HL-60 (cell line): ENCODE measurements around the gene CNIH3.

Experiments used
- DNase-seq, 2 experiments: peaks; one replicate each; pipeline ENCODE4 v3.0.0-alpha.2; 2010 to 2020; ENCODE audit warnings: low read depth in 1 of 2, low spot score in 1 of 2
- H3K27ac ChIP-seq: fragments of 250-450 bp; sonication (Bioruptor Pico); replicated peaks from 2 replicates; pipeline ENCODE4 v1.5.1; 2020; ENCODE audit warnings: mild to moderate bottlenecking, moderate library complexity
- H3K27me3 ChIP-seq: fragments of 250-450 bp; sonication (Bioruptor Pico); 2 replicates; pipeline ENCODE4 v1.5.1; 2021; ENCODE audit warnings: mild to moderate bottlenecking, moderate library complexity; ENCODE audit not compliant: insufficient read depth, poor library complexity, severe bottlenecking
- H3K4me3 ChIP-seq: replicated peaks from 2 replicates; pipeline ENCODE4 v1.5.1; 2011; ENCODE audit warnings: mild to moderate bottlenecking, control low read depth, low read length; ENCODE audit not compliant: insufficient read depth
- GABPA ChIP-seq: IDR thresholded peaks from 2 replicates; pipeline ENCODE4 v1.6.1; 2012; ENCODE audit warnings: low read depth
- POLR2AphosphoS5 ChIP-seq: IDR thresholded peaks from 2 replicates; pipeline ENCODE4 v1.6.1; 2012; ENCODE audit warnings: low read depth
- SPI1 ChIP-seq: IDR thresholded peaks from 2 replicates; pipeline ENCODE4 v1.6.1; 2012; ENCODE audit warnings: low read depth, mild to moderate bottlenecking, borderline replicate concordance
- TF ChIP-seq, protein P1 (sequence below): IDR thresholded peaks from one replicate; pipeline ENCODE4 v1.5.1; 2011; ENCODE audit warnings: low read length, control low read depth, inconsistent platforms; ENCODE audit not compliant: insufficient read depth
- TF ChIP-seq, protein P2 (sequence below): IDR thresholded peaks from 2 replicates; pipeline ENCODE4 v1.6.1; 2012; ENCODE audit warnings: low read depth; ENCODE audit not compliant: insufficient replicate concordance

CNIH3 gene

DNA sequence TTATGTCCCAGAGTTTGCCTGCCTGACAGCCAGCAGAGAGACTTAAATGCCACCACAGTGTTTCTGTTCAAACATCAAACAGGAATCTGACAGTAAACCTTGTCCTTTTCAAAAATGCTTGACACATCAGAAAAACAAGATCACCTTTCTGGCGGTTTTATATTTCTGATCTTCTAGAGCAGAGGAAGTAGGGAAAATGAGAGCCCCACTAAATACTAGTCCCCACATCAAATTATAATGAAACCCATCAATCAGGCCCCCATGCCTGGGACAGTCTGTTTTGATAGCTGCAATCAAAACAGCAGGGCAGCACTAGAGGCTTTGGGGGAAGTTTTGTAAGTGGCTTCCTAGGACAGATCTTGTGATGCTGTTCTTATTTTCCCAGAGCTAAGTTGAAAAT lies 129.3 kb downstream of the CNIH3 start:
- Histone ChIP-seq H3K27ac (no peak overlapping the region), H3K4me3 (no peak overlapping the region), H3K27me3 (no peaks in the 10 kb centered on the region)
- no peak for TF ChIP-seq POLR2AphosphoS5
- DNase-seq: no peak

DNA sequence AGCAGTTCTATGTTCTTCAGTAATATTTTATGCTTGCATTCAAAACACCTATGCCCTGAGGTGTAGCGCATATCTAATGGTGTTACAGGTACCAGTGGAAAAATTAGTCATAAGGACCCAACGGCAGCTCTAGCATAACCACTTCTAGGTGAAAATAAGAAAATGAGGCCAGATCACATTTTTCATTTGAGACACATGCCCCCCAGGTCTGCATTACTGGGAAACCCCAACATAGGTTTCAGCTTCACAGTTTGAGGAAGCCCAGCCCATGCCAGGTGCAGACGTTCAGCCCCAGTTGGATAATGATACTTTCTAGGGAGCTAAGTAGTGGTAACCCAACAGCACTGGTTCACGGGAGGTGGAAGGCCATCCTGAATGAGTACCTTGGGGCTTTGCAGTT lies 129.8 kb downstream of the CNIH3 start:
- no peak for DNase-seq
- Histone ChIP-seq H3K4me3 (no peak overlapping the region), H3K27me3 (no peaks in the 10 kb centered on the region), H3K27ac (no peak overlapping the region)
- TF ChIP-seq, protein P1, sequence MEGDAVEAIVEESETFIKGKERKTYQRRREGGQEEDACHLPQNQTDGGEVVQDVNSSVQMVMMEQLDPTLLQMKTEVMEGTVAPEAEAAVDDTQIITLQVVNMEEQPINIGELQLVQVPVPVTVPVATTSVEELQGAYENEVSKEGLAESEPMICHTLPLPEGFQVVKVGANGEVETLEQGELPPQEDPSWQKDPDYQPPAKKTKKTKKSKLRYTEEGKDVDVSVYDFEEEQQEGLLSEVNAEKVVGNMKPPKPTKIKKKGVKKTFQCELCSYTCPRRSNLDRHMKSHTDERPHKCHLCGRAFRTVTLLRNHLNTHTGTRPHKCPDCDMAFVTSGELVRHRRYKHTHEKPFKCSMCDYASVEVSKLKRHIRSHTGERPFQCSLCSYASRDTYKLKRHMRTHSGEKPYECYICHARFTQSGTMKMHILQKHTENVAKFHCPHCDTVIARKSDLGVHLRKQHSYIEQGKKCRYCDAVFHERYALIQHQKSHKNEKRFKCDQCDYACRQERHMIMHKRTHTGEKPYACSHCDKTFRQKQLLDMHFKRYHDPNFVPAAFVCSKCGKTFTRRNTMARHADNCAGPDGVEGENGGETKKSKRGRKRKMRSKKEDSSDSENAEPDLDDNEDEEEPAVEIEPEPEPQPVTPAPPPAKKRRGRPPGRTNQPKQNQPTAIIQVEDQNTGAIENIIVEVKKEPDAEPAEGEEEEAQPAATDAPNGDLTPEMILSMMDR: no peak
- TF ChIP-seq POLR2AphosphoS5 (no peak), SPI1 (no peak), GABPA (no peak)
- TF ChIP-seq, protein P2, sequence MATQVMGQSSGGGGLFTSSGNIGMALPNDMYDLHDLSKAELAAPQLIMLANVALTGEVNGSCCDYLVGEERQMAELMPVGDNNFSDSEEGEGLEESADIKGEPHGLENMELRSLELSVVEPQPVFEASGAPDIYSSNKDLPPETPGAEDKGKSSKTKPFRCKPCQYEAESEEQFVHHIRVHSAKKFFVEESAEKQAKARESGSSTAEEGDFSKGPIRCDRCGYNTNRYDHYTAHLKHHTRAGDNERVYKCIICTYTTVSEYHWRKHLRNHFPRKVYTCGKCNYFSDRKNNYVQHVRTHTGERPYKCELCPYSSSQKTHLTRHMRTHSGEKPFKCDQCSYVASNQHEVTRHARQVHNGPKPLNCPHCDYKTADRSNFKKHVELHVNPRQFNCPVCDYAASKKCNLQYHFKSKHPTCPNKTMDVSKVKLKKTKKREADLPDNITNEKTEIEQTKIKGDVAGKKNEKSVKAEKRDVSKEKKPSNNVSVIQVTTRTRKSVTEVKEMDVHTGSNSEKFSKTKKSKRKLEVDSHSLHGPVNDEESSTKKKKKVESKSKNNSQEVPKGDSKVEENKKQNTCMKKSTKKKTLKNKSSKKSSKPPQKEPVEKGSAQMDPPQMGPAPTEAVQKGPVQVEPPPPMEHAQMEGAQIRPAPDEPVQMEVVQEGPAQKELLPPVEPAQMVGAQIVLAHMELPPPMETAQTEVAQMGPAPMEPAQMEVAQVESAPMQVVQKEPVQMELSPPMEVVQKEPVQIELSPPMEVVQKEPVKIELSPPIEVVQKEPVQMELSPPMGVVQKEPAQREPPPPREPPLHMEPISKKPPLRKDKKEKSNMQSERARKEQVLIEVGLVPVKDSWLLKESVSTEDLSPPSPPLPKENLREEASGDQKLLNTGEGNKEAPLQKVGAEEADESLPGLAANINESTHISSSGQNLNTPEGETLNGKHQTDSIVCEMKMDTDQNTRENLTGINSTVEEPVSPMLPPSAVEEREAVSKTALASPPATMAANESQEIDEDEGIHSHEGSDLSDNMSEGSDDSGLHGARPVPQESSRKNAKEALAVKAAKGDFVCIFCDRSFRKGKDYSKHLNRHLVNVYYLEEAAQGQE: no peak

DNA sequence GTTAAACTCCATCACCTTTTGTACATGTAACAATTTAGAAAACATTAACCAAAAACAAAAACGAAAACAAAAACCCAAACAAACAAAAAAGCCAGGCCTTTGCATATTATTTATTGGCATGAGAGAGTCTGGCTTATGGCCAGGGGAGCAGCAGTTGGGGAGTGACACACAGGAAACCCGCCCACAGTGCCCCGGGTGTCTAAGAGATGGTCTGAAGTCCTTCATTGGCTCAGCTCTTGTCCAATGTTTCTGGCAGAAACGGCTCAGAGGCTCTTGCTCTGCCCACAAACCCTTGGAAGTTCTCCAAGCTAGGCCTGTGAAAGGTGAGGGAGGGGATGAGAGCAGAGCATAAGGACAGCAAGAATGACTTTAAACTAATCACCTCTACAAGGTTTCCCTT lies 131.5 kb downstream of the CNIH3 start:
- no peaks in the 10 kb centered on the region for H3K27me3 ChIP-seq
- peak in 1 of 2 experiments; percentile 70 for DNase-seq
- no peak overlapping the region for H3K4me3 ChIP-seq
- TF ChIP-seq POLR2AphosphoS5 (no peak), SPI1 (no peak), GABPA (no peak)
- TF ChIP-seq, protein P1: no peak
- TF ChIP-seq, protein P2: no peak
- peak overlapping the region; percentile 27; the same call in 1 of the 2 replicates for H3K27ac ChIP-seq

DNA sequence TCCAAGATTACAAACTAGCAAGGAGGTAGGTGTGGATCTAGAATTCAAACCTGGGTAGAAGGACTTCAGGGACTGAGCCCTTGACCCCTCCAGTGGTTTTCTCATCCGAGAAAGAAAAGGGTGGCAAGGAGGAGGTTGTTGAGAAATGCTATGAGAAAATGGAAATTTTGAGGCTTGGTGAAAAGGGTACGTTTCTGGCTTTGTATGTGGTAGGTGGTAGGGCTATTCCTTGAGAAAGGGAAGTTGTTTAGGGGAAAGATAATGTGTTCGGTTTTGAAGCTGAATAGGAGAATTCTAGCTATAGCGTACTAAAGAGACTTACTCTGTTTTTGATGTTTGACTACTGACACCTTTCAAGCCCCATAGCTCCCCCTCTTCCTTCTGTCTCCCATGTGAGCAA lies 133.8 kb downstream of the CNIH3 start:
- TF ChIP-seq, protein P2: no peak
- TF ChIP-seq POLR2AphosphoS5 (no peak), SPI1 (no peak), GABPA (no peak)
- TF ChIP-seq, protein P1: no peak
- Histone ChIP-seq H3K27me3 (no peaks in the 10 kb centered on the region), H3K27ac (no peak overlapping the region), H3K4me3 (no peak overlapping the region)
- DNase-seq: no peak
